Stimulated activated CD4-positive, alpha-beta T cell treated with anti-CD3 and anti-CD28 coated beads, Interleukin-2, amount 100 ng/mL, for 24 hours (primary cell): ENCODE results near the gene SPAG16.

Experiments
- DNase-seq, 2 donors: peaks; one replicate each; pipeline ENCODE4 v3.0.0-alpha.2; 2020

SPAG16 gene

GRCh38 chr2:214315324-214315723 is 1031.1 kb downstream of the SPAG16 start:
- DNase-seq, result no peak

DNA sequence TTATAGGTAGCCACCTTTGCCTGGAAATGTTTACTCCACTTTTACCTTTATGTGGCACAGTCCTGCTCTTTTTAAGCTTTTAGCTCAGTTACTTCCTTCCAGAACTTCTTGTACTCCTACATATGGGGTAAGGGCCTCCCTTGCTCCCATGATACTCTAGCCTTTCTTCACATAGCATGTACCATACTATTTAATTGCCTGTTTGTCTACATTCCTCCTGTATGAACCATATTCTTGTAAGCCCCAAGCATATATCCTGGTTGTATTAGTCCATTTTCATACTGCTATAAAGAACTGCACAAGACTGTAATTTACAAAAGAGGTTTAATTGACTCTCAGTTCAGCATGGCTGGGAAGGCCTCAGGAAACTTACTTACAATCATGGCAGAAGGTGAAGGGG is 1035.9 kb downstream of the SPAG16 start:
- DNase-seq, result no peak

DNA sequence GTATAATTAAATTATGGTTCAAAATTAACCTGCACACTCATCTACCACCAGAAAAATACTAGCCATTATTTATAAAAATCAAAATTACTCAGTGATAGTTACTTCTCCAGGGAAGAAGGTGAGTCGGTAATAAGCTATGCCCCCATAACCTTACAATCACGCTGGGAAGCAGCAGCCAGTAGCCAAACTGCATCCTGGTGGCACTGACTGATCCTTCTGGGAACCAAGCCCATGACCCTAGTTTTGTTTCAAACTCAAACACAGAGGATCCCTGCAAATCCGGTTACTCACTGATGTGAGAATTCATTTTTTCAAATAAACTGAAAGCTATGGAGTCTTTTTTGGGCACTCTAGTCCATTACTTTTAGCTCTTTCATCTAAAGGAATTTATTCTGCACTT is 1038.4 kb downstream of the SPAG16 start:
- no peak for DNase-seq

DNA sequence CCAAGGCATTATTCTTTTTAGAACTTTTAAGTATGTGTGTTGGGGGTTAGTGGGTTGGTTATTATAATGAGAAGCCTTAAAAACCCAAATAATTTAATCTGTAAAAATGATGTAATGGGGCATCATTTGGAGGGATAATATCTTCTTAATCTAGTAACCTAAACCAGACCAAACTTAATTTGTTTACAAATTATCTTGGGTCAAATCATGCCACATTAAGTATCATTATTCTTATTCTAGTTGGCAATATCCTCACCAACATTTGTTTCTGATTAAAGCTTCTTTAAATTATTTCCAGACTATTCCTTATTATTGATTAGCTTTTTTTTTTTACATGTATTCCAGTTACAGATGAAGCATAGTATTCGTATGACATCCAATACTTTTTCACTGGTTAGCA is 1041.1 kb downstream of the SPAG16 start:
- no peak for DNase-seq

DNA sequence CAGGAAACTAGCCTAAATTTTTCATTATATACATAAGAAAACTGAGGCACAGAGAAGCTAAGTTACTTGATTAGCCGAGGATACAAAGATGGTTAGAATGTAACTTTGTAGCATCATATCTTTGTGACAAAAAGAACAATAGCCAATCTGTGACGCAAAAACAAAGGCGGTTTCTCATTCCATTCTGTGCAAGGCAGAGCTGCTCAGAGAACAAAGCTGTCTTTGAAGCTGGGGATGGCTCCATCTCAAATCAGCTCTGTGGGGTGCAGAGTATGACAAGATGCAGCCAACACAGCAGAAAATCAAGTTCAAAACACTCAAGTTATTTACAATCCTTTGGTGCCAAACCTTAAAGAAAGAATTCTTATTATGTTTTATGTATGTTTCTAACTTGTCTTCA is 1044.7 kb downstream of the SPAG16 start:
- DNase-seq, result no peak

DNA sequence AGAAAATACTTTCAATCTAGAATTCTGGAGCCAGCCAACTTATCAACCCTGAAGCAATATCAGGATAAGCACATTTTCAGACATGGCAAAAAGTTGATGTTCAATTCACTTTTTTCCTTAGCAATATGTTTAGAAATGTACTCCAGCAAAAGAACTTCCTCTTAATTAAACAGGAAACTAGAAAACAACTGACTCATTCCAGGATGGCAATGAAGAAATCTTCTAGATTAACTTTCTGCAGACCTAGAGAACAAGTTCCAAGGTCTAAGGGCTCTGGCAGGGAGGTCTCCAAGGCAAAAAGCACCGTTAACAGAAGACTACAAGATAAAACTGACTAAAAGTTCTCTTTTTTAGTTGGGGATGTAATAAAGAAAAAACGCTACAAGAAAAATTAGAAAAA is 1057.4 kb downstream of the SPAG16 start:
- no peak for DNase-seq

DNA sequence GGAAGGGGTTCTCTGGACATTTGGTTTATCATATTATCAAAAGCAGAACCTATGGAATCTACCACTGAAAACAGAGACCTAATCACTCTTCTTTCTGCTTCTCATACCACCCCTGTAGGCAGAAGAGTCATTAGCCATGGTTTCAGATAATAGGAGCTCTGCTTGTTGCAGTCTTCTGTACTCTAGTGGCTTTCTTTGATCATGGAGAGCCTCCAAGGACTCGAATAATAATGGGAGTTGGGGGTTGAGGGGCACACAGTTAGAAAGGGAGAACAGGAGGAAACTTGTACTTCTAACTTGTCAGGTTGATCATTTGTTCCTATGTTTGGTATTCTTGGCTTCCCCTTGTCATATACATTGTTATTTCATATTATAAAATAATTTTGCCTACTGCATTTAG is 1074.2 kb downstream of the SPAG16 start:
- no peak for DNase-seq

GRCh38 chr2:214361116-214361515 is 1076.9 kb downstream of the SPAG16 start:
- no peak for DNase-seq

DNA sequence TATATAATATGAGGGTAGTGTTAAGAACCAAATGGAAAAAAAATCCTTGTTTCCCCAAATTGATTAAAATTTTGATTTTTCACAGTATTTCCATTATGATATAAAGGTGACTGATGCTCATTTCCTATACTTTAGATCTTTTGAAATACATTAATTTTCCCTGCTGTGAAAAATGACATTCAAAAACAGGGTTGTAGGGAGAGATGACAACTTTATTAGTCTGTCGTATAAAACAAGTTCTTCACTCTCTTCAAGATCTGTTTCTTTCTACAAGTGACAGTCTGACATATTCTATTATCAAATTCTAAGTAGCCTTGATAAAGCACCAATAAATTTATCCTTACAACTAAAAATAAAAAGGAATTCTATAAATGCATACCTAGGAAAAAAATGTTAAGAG is 1081.3 kb downstream of the SPAG16 start:
- DNase-seq, result no peak

DNA sequence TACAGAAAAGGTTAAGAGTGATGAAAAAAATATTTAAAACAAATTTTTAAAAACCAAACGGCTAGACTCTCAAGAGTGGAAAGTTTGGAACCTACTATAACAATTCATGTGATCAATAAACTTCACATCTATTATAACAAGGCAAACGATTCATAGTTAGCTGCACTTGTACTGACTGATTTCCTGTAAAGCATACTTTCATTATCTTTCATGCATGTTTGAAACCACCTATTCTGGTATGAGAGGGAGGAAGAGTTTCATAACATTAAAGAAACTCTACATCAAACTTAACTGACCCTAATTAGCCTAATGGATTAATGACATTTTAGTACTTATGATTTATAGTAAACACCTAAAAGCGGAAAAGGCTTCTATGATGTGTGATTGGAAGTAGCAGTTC is 1082.9 kb downstream of the SPAG16 start:
- DNase-seq, result no peak

DNA sequence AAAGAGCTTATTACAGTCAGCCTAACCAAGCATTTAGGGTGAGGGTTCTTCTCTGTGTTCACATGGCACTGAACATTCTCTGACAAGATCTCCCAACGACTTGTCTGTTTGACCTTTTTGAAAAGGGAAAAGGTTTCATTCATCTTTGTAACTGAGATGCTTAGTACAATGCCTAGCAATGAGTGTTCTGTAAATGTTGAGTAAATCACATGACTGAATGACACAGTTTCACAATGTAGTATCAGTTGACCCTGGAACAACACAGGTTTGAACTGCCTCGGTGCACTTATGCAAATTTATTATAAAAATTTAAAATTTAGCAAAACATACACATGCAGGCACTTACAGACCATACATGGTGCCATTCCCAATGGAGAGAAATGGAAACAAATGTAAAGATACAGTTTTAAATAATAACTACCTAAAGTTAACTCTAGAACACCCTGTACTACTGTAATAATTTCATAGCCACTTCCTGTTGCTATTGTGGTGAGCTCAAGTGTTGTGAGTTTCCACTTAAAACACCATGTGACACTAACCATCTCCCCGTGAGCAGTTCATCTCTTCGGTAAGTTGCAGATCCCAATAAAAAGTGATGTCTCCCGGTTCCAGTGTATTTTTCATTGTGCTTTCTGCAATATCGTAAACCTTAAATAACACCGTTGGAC is 1092.5 kb downstream of the SPAG16 start:
- DNase-seq, result no peak

DNA sequence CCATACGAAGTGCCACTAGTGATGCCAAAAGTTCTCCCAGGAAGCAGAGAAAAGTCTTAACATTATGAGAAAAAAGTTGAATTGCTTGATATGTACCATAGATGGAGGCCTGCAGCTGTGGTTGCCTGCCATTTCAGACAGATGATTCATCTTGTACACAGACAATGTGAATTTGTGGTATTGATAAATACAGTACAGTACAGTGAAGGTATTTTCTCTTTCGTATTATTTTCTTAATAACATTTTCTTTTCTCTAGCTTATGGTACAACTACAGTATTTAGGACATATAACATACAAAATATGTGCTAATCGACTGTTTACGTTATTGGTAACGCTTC is 1093.0 kb downstream of the SPAG16 start:
- DNase-seq, result no peak

DNA sequence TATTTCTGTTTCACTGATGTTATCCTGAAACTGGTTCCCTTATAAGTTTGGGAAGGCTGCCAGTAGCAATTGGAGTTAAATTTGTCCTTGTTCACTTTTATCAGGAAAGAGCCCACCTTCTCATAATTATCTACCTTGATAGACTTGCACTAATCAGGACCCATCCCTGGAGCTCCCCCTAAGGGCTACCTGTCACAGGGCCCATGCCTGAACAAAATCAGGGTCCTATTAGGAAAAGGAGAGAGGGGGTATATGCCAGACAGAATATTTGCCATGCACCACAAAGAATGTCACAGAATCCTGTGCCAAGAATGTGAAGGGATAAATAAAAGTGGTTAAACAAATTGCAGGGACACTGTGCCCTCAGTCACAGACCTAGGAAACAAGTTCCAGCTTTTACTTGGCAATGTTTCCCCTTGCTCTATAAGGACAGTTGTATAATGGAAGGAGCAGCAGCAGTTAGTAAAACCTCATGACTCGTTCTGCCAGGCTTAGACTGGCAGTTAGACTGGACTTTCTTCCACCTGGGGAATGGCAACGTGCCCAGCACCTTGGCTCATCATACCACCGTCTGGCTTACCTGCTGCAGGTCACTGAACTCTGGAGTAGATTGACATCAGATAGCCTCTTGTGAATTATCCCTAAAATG is 1094.3 kb downstream of the SPAG16 start:
- no peak for DNase-seq

DNA sequence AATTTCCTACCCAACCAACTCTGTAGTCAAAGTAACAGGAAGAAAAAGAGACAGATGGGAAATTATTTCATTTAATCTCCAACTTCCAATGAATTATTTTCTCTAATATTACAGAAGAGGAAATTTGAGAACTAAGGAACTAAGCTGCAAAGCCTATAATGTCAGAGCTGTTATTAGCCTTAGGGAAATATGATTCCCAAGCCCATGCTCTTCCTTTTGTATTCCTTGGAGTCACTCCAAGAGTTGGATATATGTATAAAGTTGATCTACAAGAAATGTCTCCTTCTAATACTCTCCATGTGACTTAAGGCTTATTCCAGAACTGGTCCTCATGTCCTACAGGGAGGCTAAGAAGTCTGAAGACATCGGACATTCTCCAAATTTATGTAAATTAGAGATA is 1095.0 kb downstream of the SPAG16 start:
- no peak for DNase-seq

DNA sequence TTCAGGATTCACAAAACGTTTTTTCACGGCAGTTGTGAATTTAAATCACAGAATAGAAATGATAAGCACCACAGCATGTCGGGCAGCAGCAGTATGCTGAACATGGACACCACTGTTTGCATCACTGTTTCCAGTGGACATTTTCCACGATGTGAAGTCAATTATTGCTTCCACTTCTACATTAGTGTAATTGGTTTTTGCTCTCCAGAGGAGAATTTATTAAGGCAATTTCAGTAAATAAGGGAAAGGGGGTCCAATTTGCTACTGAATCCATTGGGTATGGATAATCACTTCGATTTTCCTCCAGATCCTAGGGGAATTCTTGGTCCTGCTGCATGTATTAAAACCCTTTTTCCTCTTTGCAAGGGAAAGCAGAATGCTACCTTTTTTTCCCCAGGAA is 1096.4 kb downstream of the SPAG16 start:
- no peak for DNase-seq

DNA sequence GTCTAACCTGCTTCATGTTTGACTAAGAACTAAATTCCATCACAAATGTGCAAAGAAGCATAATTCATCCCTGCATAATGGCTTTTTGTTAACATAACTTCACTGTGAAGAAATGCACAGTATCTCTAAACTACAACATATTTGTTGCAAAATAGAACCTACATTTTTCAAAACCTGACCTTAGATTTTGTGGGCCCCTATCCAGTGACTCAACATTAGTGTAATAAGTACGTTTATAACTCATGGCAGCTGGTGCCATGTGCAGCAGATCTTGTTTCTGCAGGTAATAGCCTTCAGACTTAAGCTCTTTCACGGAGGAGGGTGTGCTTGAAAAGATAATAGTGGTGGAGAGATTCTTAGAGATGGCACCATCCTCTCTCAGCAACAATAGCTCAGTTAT is 1098.0 kb downstream of the SPAG16 start:
- DNase-seq, result no peak

- DNase-seq, result no peak
These were observed 1102.5 kb downstream of the SPAG16 start for GRCh38 chr2:214386720-214387119.

- no peak for DNase-seq
These were observed 1105.1 kb downstream of the SPAG16 start for GRCh38 chr2:214389334-214389733.

DNA sequence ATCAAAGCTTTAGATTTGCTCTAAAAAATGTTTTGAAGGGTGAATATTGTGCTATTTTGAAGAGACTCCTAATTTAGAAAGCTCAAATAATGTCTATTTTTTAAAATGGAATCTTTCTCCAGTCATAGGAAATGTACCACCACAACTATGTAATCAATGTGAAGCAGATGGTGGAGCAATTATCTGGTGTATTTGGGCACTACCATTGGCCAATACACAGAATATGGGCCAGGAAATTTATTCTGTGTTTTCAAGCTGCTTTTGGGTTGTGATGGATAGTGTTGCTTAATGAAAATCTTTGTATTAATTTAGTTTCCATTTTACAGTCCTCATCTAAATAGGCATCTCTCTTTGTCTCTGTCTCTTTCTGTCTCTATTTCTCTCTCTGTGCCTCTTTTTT is 1109.5 kb downstream of the SPAG16 start:
- no peak for DNase-seq

DNA sequence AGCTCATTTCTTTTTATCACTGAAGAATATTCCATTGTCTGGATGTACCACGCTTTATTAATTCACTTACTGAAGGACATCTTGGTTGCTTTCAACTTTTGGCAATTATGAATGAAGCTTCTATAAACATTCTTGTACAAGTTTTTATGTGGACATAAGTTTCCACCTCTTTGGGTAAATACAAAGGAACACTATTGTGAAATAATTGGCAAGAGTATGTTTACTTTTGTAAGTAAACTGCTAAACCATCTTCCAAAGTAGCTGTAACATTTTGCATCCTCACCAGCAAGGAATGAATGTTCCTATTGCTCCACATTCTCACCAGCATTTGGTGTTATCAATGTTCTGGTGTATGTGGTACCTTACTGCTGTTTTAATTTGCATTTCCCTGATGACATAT is 1110.8 kb downstream of the SPAG16 start:
- no peak for DNase-seq

- DNase-seq, result no peak
These were observed 1117.3 kb downstream of the SPAG16 start for GRCh38 chr2:214401580-214401979.

GRCh38 chr2:214410128-214410775 is 1126.0 kb downstream of the SPAG16 start:
- DNase-seq, result no peak

DNA sequence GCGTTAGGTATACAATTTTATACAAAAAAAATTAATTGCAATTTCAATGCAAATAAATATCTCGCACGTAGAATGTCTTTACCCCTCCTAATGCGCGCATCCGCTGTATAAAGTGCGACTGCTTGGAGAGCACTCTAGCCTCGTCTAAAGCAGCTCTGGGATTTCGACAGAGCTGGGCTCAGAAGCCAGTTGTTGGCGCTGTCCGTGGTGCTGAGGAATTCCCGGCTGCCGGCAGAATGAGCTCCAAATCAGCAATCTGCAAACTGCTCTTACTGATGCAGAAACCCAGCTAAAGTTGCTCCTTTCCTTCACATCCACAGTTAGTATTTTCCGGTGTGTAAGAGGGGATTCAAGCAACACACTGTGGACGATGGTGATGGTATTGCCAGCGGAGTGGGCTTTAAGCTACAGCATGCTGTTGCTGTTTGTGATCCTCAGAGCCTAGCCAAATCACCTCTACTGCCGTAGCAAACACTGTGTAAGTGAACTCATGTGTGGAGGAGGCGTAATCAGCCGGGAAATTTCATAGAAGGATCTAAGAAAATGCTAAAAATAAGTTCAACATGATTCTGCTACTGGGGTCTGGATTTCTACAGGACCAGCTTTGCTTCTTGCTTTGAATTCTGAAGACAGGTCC is 1126.8 kb downstream of the SPAG16 start, which contains the start of gene VWC2L:
VWC2L (plus strand) TSS at position 137 of the 637 bp plus-strand sequence. CDS start 3,140 bp downstream, outside the sequence.
- DNase-seq, result peak; percentile 27 to 39

DNA sequence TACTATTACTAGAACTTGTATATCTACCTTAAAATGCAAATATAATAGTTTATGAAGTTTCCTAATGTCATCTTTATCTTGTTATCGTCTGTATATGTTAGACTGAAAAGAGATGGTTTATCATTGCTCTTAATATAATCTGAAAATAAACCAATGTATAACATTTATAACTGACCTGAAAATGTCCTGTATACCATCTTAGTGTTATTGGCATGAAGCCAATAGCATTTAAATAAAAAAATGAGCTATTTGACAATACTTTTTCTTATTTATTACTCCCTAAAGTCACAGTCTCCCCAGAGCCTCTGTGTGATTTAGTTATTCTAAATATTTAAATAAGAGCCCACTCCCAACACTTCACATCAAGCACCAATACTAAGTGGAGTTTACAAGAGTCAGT is 1128.4 kb downstream of the SPAG16 start:
- no peak for DNase-seq
